ENCODE data around the gene CDC20.
"Not testable (repeated sequence)": the region's sequence is repeated elsewhere in the genome, so short reads cannot be mapped to it uniquely, and the experiment has no call there.

Gene CDC20

GRCh38 chr1:43358121-43358745 lies 548 bp upstream of the CDC20 start:
- peak; percentile 64 for DNase-seq

- DNase-seq = no peak
Observed at GRCh38 chr1:43359696-43360095, 915 bp downstream of the CDC20 start.

- DNase-seq = no peak
Observed at GRCh38 chr1:43360616-43361015, 1.8 kb downstream of the CDC20 start.

GRCh38 chr1:43363283-43363934 lies 4.6 kb downstream of the CDC20 start:
- DNase-seq = no peak

DNA sequence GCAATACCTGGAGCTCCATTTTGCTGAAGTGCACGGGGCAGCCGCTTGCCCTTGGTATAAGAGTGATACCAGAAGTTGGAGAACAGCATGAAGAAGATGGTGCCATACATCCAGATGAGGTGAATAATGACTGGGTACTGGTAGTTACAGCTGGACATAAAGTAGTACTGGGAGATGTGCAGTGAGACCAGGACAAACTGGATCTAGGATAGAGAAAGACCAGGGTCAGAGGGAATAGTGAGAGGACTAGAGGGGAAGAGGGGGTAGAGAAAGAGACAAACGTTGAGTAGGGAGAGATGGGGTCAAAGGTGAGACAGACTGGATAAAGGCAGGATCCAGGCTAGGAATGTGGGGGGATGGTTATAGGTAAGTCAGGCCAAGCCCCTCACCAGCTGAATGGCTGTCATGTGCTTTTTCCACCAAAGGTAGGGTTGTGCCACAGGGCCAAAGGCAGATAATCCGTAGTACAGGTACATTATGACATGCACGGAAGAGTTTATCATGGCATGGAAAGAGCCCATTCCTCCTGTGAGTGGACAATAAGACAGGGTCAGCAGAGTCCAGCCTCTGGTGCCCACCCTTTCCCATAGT lies 5.2 kb downstream of the CDC20 start:
- no peak for DNase-seq

GRCh38 chr1:43365678-43366077 lies 6.9 kb downstream of the CDC20 start:
- no peak for DNase-seq

- no peak for DNase-seq
Observed at GRCh38 chr1:43366179-43366578, 7.4 kb downstream of the CDC20 start.

DNA sequence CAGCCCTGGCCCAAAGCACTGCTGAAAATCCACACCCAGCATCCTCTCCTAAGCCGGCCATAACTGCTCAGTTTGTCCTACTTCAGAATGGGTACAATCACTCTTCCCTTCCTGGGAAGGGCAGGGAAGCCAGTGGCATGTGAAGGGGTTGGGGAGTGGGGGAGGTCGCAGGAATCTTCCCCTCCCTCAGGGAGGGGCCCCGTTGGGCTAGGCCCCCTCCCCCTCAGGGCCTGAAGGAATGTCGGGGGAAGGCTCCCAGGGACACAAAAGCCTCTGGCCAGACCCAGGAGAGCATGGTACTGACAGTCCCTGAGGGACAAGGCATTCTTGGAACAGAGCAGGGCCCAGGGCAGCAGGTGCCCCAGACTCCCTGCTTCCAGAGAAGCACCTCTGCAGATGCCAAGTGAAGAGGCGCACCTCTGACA lies 7.8 kb downstream of the CDC20 start:
- DNase-seq = no peak

GRCh38 chr1:43367026-43367903 lies 8.5 kb downstream of the CDC20 start:
- DNase-seq = peak; percentile 48

GRCh38 chr1:43367904-43368645 lies 9.3 kb downstream of the CDC20 start, which contains the start of gene ELOVL1:
ELOVL1 (minus strand) TSS chr1:43368011; CDS start chr1:43365609, 2,402 bp downstream.
- peak; percentile 91 for DNase-seq

GRCh38 chr1:43368646-43369020 lies 9.9 kb downstream of the CDC20 start:
- no peak for DNase-seq

DNA sequence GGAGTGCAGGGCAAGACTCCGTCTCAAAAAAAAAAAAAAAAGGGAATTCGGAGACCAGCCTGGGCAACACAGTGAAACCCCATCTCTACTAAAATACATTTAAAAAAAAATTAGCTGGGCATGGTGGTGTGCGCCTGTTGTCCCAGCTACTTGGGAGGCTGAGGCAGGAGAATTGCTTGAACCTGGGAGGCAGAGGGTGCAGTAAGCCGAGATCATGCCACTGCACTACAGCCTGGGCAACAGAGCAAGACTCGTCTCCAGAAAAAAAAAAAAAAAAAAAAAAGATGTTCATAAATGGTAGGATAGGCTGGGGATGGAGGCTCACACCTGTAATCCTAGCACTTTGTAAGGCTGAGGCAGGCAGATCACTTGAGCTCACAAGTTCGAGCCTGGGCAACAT lies 11.0 kb downstream of the CDC20 start:
- DNase-seq = not testable (repeated sequence)

GRCh38 chr1:43370564-43370963 lies 11.8 kb downstream of the CDC20 start:
- no peak for DNase-seq

DNA sequence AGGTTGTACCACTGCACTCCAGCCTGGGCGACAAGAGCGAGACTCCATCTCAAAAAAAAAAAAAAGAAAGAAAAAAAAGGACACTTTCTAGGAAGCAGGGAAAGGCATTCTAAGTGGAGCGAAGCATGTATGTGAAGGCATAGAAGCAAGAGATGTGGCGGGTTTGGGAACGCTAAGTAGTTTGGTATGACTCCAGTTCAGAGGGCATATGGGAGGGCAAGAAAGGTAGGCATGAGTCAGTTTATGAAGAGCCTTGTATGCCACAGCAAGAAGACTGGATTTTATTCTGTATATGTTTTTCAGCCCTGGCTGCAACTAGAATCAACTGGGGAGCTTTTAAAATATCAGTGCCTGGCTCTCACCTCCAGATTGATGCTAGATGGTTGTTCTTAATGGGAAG lies 13.4 kb downstream of the CDC20 start:
- no peak for DNase-seq

- no peak for DNase-seq
Observed at GRCh38 chr1:43373066-43373940, 14.5 kb downstream of the CDC20 start.

DNA sequence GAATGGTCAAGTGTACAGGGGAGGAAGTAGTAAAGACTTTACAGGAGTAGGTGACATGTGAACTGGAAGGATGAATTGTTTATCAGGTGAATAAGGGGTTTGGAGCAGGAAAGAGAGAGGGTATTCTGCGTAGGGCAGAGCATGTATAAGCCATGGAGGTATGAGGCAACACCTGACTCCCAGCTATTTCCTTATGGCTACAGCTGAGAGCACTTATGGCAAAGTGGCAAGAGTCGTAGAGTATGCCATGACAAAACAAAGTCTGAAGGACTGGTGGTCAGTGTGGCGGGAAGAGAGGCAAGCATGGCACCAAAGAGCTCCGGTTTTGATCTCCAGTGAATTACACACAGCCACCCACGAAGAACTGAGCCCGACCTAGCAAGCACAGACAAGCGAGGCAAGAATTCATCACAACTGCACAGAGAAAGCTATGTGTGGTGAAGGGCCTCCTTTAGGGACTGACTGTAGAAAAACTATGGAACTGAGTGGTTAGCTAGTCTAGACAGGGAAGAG lies 18.0 kb downstream of the CDC20 start:
- no peak for DNase-seq

GRCh38 chr1:43377831-43378230 lies 19.1 kb downstream of the CDC20 start:
- DNase-seq = no peak

DNA sequence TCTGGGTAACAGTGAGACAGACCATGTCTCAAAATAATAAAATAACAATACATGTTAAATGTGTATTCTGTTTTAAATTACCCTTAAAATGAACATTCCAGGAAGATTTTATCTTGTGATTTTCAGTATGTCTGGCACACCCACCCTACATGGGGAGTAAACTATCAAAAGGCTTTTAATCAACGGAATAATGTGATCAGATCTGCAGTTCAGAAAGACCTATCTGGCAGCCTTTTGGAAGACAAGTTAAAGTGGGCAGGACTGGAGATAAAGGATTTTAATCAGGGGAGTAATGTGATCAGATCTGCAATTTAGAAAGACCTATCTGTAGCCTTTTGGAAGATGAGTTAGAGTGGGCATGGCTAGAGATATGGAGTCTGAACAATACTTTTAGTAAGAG lies 20.7 kb downstream of the CDC20 start:
- DNase-seq = no peak

- no peak for DNase-seq
Observed at GRCh38 chr1:43381612-43382011, 22.8 kb downstream of the CDC20 start.

- no peak for DNase-seq
Observed at GRCh38 chr1:43382027-43382779, 23.4 kb downstream of the CDC20 start.

DNA sequence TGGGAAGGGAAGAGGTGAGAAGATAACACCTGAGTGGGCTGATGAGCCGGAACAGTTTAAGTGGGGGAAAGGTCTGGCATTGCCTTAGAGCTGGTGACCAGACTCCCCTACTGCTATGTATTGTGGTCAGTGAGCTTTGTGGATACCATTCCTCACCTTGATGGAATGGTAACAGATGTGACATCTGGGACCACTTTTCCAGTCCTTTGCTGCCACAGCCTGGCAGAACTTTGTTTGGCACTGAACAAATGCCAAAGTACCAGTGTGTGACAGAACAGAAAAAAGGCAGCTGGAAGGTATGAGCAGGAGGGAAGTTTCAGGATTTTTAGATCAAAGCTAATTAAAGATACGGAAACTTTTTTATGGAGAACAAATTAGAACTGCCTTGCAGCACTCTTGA lies 24.7 kb downstream of the CDC20 start:
- DNase-seq = no peak
